Neural progenitor cell (in vitro differentiated cells): ENCODE results near the gene RND1. TPM values are rescaled to one million over a fixed set of nuclear protein-coding genes. Genes with fewer than 3 reads are reported as not detected.

Experiments used
- DNase-seq: peaks from one replicate; pipeline ENCODE4 v3.0.0-alpha.2; 2016; ENCODE audit warnings: low spot score
- H2AFZ ChIP-seq: fragments of 200-600 bp; sonication (generic); replicated peaks from 2 replicates; pipeline ENCODE4 v1.6.1; 2016; ENCODE audit warnings: antibody characterized with exemption
- H3F3A ChIP-seq: fragments of 200-600 bp; sonication (generic); 2 replicates; pipeline ENCODE4 v1.6.1; 2016; ENCODE audit warnings: antibody characterized with exemption, low read depth
- H3K27ac ChIP-seq: fragments of 200-600 bp; sonication (generic); 2 replicates; pipeline ENCODE4 v1.5.1; 2016; ENCODE audit warnings: mild to moderate bottlenecking
- H3K27me3 ChIP-seq: fragments of 200-600 bp; sonication (generic); 2 replicates; pipeline ENCODE4 v1.6.1; 2016; ENCODE audit warnings: mild to moderate bottlenecking, moderate library complexity
- H3K36me3 ChIP-seq: fragments of 200-600 bp; sonication (generic); 2 replicates; pipeline ENCODE4 v1.5.1; 2016
- H3K4me1 ChIP-seq: fragments of 200-600 bp; sonication (generic); 2 replicates; pipeline ENCODE4 v1.6.1; 2016; ENCODE audit warnings: mixed run types
- H3K4me2 ChIP-seq: fragments of 200-600 bp; sonication (generic); 2 replicates; pipeline ENCODE4 v1.6.1; 2016
- H3K4me3 ChIP-seq: fragments of 200-600 bp; sonication (generic); 2 replicates; pipeline ENCODE4 v1.5.1; 2016
- H3K79me2 ChIP-seq: fragments of 200-600 bp; sonication (generic); 2 replicates; pipeline ENCODE4 v1.6.1; 2016; ENCODE audit warnings: low read depth
- H3K9ac ChIP-seq: fragments of 200-600 bp; sonication (generic); 2 replicates; pipeline ENCODE4 v1.6.1; 2016
- H3K9me3 ChIP-seq: fragments of 200-600 bp; sonication (generic); 2 replicates; pipeline ENCODE4 v1.5.1; 2016; ENCODE audit warnings: low read depth
- H4K20me1 ChIP-seq: fragments of 200-600 bp; sonication (generic); 2 replicates; pipeline ENCODE4 v1.6.1; 2016; ENCODE audit warnings: low read depth
- H3K27ac Mint-ChIP-seq: 3 replicates; pipeline ENCODE4 v1.8.0; 2021; ENCODE audit warnings: mixed read lengths
- H3K27me3 Mint-ChIP-seq: 2 replicates; pipeline ENCODE4 v1.8.0; 2022; ENCODE audit warnings: low read depth, mild to moderate bottlenecking, inconsistent platforms, moderate library complexity, mixed read lengths; ENCODE audit not compliant: insufficient read depth
- H3K36me3 Mint-ChIP-seq: 3 replicates; pipeline ENCODE4 v1.8.0; 2021; ENCODE audit warnings: mixed read lengths
- H3K4me1 Mint-ChIP-seq: 3 replicates; pipeline ENCODE4 v1.8.0; 2021; ENCODE audit warnings: mixed read lengths
- H3K4me3 Mint-ChIP-seq: 3 replicates; pipeline ENCODE4 v1.8.0; 2021; ENCODE audit warnings: mild to moderate bottlenecking, moderate library complexity, mixed read lengths
- H3K9me3 Mint-ChIP-seq: 3 replicates; pipeline ENCODE4 v1.8.0; 2020; ENCODE audit warnings: mixed read lengths
- CTCF ChIP-seq: fragments of 200-600 bp; sonication (generic); IDR thresholded peaks from 2 replicates; pipeline ENCODE4 v1.5.1; 2017; ENCODE audit warnings: antibody characterized with exemption, mild to moderate bottlenecking
- EZH2 ChIP-seq: fragments of 200-600 bp; sonication (generic); IDR thresholded peaks from 2 replicates; pipeline ENCODE4 v1.6.1; 2017; ENCODE audit warnings: antibody characterized with exemption, mild to moderate bottlenecking, moderate library complexity
- EZH2phosphoT487 ChIP-seq: fragments of 200-600 bp; sonication (generic); IDR thresholded peaks from 2 replicates; pipeline ENCODE4 v1.6.1; 2017; ENCODE audit warnings: antibody characterized with exemption
- total RNA-seq: library from RNA; depleted of rRNA; stranded (reverse); fragments of >200 nt; gene quantifications from 2 replicates; pipeline ENCODE4 v1.2.3, GENCODE V29; 2015; ENCODE audit warnings: low replicate concordance

RND1 gene
- total RNA-seq, 1 donor from 2014 or later: 9.8 TPM

DNA sequence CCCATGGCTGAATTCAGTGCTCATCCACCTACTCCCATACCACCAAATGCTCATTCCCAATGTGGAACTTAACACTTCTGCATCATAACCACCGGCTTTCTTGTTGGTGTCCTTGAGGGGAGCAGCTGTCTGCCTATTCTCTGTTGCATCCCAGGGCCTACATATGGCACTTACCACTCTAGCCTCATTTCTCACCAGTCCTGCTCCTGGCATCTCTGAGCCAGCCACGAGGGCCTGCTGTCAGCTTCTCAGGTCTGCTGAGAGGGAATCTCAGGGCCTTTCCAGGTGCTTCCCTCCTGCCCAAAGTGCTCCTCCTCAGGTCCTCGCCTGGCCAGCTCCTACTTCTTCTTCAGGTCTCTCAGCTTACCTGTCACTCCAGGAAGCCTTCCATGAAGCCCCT lies 24.0 kb upstream of the RND1 start:
- no peak for DNase-seq
- H3K27me3 ChIP-seq: peaks cover 12% of the 10 kb centered on the region
- no peaks in the 10 kb centered on the region for H3K79me2 ChIP-seq
- H3K4me1 ChIP-seq: peaks cover 10% of the 10 kb centered on the region
- no peak overlapping the region for H3K9ac ChIP-seq
- no peaks in the 10 kb centered on the region for H3K36me3 ChIP-seq
- Mint-ChIP-seq H3K4me3 (no peak overlapping the region), H3K36me3 (no peaks in the 10 kb centered on the region), H3K27me3 (peaks cover 5% of the 10 kb centered on the region), H3K9me3 (no peaks in the 10 kb centered on the region), H3K27ac (no peak overlapping the region), H3K4me1 (peaks cover 36% of the 10 kb centered on the region)
- H3K4me3 ChIP-seq: no peak overlapping the region
- H3F3A ChIP-seq: peaks cover 23% of the 10 kb centered on the region
- no peak overlapping the region for H3K4me2 ChIP-seq
- H3K27ac ChIP-seq: no peak overlapping the region
- TF ChIP-seq CTCF (no peak), EZH2 (no peak), EZH2phosphoT487 (no peak)
- no peak overlapping the region for H2AFZ ChIP-seq
- no peaks in the 10 kb centered on the region for H4K20me1 ChIP-seq
- no peaks in the 10 kb centered on the region for H3K9me3 ChIP-seq

GRCh38 chr12:48883305-48884161 lies 17.9 kb upstream of the RND1 start:
- Mint-ChIP-seq H3K36me3 (no peaks in the 10 kb centered on the region), H3K9me3 (no peaks in the 10 kb centered on the region), H3K4me3 (peak overlapping the region; percentile 77), H3K27ac (peak overlapping the region; percentile 100), H3K27me3 (peaks cover 9% of the 10 kb centered on the region), H3K4me1 (peaks cover 58% of the 10 kb centered on the region)
- TF ChIP-seq CTCF (no peak), EZH2 (no peak), EZH2phosphoT487 (no peak)
- peaks cover 51% of the 10 kb centered on the region for H3K4me1 ChIP-seq
- peak overlapping the region; percentile 15 for H2AFZ ChIP-seq
- no peak overlapping the region for H3K9ac ChIP-seq
- no peaks in the 10 kb centered on the region for H3K79me2 ChIP-seq
- no peaks in the 10 kb centered on the region for H4K20me1 ChIP-seq
- no peaks in the 10 kb centered on the region for H3K27me3 ChIP-seq
- peak; percentile 98 for DNase-seq
- peaks cover 46% of the 10 kb centered on the region for H3F3A ChIP-seq
- peak overlapping the region; percentile 91 for H3K4me2 ChIP-seq
- H3K36me3 ChIP-seq: no peaks in the 10 kb centered on the region
- H3K4me3 ChIP-seq: peak overlapping the region; percentile 44
- peak overlapping the region; percentile 98 for H3K27ac ChIP-seq
- no peaks in the 10 kb centered on the region for H3K9me3 ChIP-seq

- TF ChIP-seq EZH2phosphoT487 (no peak), EZH2 (no peak), CTCF (no peak)
These were observed 17.3 kb upstream of the RND1 start for GRCh38 chr12:48882972-48883304.

More at GRCh38 chr12:48882972-48883304, 17.3 kb upstream of the RND1 start:
- no peaks in the 10 kb centered on the region for H3K79me2 ChIP-seq
- Mint-ChIP-seq H3K4me3 (peak overlapping the region; percentile 77), H3K27ac (peak overlapping the region; percentile 100), H3K9me3 (no peaks in the 10 kb centered on the region), H3K36me3 (no peaks in the 10 kb centered on the region), H3K27me3 (peaks cover 14% of the 10 kb centered on the region), H3K4me1 (peaks cover 58% of the 10 kb centered on the region)
- H3K4me3 ChIP-seq: peak overlapping the region; percentile 44
- peaks cover 46% of the 10 kb centered on the region for H3F3A ChIP-seq
- no peak overlapping the region for H2AFZ ChIP-seq
- H3K4me2 ChIP-seq: peak overlapping the region; percentile 91
- no peak for DNase-seq
- H3K27ac ChIP-seq: peak overlapping the region; percentile 98
- no peaks in the 10 kb centered on the region for H4K20me1 ChIP-seq
- no peaks in the 10 kb centered on the region for H3K9me3 ChIP-seq
- peaks cover 51% of the 10 kb centered on the region for H3K4me1 ChIP-seq
- H3K36me3 ChIP-seq: no peaks in the 10 kb centered on the region
- no peaks in the 10 kb centered on the region for H3K27me3 ChIP-seq
- no peak overlapping the region for H3K9ac ChIP-seq
